ENCODE measurements around the gene RAB30.
A peak's percentile ranks its signal among the peaks of the same experiment; 100 is the strongest.
"Not testable (repeated sequence)": the region's sequence is repeated elsewhere in the genome, so short reads cannot be mapped to it uniquely, and the experiment has no call there.

Gene RAB30

DNA sequence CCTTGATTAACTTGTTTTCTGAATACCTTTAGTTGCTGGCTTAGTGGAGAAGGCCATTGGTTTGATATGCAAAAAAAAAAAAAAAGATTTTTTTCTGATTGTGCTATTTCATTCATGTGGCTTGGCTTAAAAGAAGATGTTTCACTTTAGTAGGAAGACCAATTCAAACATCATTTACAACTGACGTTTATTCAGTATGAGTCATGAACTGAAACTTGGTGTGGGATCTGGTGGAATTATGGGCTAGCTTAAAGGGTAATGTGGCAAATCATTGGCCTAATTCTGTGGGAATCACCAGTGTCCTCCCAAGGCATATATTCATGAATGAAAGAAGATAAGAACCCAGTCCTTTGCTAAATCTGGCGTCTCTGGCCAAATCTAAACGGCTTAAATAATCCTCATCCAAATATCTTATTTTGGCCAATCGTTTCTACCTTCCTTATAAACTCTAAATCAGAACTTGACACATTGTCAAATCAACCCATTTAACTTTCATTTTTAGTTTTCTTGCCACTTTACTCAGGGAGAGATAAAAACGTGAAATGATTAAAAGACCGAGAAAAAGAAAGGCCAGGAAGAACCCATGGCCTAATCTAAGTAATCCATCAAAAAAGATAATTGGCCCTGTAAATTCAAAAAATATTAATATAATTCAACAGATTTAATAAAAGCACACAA lies 93.1 kb downstream of the RAB30 start:
- DNase-seq = no peak

DNA sequence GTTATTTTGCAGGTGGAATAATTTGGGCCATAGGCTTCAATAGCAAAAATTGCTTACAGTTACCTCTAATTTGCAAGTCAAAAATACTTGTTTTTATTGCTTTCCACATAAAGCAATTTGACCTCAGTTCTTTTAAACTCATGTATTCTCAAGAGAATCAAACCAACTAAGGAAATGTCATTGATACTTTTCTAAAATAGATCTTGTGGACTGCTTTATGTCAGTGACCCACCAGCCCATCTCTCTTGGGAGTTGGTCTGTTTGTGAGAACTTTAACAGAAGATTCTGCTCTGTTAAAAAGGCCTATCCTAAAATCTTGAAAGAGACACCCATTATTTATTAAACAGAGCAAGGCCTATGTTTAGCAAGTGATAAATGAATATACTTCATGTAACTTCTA lies 94.9 kb downstream of the RAB30 start:
- no peak for DNase-seq

DNA sequence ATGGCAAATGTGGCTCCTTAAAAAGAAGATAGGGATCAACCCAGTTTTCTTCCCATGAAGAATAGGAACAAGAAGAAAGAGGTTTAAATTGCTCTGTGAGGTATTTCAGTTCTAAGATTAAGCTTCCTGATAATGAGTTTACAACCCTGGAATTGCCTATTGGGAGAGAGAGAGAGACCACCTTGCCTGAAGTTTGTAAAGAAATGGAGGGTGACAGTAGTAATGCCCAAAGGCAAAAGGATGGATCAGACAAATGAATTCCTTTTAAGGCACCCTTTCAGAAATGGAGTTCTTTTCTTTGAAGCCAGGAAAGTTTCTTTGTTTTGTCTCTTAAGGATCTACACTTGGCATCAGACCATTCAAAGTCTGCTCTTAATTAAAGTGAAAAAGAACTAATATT lies 95.8 kb downstream of the RAB30 start:
- no peak for DNase-seq

DNA sequence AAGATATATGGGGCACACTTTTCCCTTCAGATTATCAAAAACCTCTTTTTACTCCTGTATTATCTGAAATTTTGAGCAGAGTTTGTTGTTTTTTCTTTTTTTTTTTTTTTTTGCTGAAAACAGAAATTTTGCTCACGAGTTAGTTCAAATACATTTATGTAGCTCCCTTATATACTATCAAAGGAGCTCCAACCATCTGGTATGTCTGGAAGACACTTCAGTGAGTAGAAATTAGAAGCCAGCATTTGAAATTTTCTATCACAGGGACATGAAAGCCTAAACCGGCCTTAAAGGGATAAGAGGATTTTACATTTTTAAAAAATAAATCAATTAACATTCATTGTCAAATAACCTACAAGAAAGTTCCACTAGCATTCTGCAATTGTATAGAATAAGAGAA lies 96.8 kb downstream of the RAB30 start:
- DNase-seq = no peak

DNA sequence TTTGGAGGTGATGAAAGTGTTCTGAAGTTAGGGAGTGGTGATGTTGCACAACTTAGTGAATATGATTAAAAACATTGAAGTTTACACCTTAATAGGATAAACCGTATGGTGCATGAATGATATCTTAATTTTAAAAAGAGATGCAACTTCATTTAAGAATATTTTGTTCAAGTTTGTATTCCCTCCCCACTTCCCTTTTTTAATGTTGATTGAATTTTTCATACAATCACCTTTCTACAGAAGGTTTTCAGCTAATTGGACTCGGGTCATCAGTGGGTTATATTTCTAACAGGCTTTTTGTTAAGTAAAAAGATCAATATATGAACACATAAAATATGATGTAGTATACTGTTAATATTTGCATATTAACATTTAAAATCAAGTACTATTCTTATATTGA lies 97.6 kb downstream of the RAB30 start:
- DNase-seq = no peak

DNA sequence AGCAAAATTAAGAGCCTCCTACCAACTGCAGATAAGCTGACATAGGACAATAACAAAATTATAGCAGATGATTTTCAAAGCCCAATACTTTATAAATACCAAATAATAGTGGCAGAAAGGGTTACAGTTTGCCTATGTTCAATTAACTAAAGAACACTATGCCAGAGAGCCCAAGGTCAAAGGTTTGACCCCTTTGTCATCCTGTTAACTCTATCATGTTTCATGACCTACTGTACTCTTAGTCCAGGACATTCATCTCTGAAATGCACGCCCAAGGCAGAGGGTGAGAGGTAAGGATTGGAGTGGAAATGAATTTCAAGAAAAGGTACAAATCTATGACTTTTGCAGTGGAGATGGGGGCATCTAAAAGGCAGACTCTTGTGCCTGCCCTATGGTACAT lies 99.6 kb downstream of the RAB30 start:
- no peak for DNase-seq

DNA sequence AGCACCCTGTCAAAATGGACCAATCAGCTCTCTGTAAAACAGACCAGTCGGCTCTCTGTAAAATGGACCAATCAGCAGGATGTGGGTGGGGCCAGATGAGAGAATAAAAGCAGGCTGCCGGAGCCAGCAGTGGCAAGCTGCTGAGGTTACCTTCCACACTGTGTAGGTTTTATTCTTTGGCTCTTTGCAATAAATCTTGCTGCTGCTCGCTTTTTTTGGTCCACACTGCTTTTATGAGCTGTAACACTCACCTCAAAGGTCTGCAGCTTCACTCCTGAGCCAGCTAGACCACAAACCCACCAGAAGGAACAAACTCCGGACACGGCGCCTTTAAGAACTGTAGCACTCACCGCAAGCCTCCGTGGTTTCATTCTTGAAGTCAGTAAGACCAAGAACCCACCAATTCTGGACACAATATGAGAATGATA lies 100.2 kb downstream of the RAB30 start:
- DNase-seq = not testable (repeated sequence)

DNA sequence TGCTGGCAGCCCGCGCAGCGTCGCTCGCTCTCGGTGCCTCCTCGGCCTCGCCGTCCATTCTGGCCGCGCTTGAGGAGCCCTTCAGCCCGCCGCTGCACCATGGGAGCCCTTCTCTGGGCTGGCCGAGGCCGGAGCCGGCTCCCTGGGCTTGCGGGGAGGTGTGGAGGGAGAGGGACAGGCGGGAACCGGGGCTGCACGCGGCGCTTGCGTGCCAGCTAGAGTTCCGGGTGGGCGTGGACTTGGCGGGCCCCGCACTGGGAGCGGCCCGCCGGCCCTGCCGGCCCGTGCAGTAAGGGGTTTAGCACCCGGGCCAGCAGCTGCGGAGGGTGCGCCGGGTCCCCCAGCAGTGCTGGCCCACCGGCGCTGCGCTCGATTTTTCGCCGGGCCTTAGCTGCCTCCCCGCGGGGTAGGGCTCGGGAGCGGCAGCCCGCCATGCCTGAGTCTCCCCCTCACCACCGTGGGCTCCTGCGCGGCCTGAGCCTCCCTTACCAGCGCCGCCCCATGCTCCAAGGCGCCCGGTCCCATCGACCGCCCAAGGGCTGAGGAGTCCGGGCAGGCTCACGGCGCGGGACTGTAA lies 101.1 kb downstream of the RAB30 start:
- not testable (repeated sequence) for DNase-seq

DNA sequence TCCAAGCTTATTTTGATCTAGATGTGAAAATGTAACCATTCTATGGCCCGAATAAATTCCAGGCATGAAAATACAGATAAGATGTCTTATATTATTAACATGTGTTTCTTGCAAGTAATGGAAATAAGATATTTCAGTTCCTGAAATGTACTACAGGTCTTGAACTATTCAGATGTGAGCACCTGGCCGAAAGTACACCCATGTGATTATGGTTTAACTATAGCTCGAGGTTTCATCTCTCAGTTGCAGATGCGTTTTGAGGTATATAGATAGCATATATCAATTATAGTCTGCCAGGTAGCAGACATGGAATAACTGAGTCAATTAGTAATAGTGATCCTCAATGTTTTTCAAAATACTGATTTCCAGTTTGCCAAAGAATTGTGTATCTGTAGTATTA lies 101.9 kb downstream of the RAB30 start:
- DNase-seq = no peak

DNA sequence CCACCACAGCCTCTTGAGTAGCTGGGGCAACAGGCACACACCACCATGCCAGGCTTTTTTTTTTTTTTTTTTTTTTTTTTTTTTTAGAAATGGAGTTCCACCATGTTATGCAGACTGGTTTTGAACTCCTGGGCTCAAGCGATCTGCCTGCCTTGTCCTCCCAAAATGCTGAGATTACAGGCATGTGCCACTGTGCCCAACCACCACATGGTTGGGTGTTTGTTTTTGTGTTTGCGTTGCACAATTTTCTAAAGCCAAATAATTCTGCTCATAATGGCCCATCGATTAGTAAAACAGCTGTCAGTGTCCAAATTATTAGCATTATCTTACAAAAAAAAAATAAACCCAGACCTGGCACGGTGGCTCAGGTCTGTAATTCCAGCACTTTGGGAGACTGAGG lies 104.3 kb downstream of the RAB30 start:
- DNase-seq = no peak

DNA sequence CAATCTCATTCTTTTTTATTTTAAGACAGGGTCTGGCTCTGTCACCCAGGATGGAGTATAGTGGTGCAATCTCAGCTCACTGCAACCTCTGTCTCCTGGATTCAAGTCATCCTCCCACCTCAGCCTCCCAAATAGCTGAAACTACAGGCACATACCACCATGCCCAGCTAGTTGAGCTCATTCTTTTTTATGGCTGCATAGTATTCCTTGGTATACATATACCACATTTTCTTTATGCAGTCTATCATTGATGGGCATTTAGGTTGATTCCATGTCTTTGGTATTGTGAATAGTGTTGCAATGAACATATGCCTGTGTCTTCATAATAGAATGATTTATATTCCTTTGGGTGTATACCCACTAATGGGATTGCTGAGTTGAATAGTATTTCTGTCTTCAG lies 109.7 kb downstream of the RAB30 start:
- DNase-seq = not testable (repeated sequence)

DNA sequence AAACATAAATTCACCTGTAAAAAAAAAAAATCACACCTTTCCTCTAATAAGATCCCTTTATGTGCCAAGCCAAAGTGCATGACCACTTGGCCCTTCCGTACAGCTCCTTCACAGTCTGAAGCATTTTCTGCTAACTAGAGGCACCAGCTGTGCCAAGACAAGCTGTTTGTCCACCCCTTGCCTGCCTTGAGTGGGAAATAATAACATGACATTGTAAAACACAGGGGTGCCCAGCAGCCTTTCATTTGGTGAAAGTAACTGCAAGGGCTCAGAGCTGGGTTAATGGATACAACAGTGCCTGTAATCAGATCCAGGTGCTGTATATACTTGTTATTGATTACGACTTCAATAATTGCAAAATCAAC lies 110.9 kb downstream of the RAB30 start:
- DNase-seq = no peak

DNA sequence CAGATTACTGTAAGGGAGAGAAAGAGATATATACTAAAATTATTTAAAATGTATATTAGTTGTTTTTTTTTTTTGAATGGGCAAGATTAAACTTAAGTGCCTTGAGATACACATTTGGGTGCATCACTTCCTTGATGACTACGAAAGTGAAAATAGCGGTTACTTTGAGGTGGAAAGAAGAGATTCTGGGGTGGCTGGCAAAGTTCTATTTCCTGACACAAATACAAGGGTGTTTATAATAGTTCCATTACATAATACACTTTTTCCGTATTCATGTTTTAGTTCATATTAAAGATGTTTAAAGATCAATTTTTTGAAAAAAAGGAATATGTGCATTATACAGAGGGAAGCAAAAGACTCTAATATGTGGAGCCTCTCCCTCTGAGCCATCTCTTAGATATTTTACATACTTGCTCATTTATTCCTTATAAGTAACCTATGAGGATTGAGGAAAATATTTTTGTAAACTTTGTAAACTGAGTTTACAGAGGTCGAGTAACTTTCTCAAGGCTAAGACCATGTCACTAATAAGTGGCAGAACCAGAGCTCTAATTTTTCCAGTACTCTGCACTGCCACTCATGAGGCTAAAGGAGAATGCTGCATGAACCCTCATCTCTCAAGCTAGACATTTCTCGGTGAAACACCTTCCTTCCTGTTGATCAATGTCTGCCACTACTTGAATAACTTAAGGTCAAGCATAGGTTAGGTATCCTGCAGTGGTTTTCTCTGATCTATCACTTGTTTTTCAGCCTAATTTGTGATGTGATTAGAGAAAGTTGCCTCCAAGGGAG lies 111.5 kb downstream of the RAB30 start:
- no peak for DNase-seq

DNA sequence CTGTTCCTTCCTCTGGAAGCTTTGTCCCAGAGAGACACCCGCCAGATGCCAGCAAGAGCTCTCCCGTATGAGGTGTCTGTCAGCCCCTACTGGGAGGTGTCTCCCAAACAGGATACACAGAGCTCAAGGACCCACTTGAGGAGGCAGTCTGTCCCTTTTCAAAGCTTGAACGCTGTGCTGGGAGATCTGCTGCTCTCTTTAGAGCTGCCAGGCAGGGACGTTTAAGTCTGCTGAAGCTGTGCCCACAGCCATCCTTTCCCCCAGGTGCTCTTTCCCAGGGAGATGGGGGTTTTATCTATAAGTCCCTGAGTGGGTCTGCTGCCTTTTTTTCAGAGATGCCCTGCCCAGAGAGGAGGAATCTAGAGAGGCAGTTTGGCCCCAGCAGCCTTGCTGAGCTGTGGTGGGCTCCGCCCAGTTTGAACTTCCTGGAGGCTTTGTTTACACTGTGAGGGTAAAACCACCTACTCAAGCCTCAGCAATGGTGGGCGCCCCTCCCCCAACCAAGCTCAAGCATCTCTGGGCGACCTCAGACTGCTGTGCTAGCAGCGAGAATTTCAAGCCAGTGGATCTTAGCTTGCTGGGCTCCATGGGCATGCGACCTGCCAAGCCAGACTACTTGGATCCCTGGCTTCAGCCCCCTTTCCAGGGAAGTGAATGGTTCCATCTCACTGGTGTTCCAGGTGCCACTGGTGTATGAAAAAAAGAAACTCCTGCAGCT lies 115.8 kb downstream of the RAB30 start:
- DNase-seq = peak; percentile 70

DNA sequence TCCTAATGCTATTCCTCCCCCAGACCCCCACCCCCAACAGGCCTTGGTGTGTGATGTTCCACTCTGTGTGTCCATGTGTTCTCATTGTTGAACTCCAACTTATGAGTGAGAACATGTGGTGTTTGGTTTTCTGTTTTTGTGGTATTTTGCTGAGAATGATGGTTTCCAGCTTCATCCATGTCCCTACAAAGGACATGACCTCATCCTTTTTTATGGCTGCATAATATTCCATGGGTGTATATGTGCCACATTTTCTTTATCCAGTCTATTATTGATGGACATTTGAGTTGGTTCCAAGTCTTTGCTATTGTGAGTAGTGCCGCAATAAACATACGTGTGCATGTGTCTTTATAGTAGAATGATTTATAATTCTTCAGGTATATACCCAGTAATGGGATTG lies 121.2 kb downstream of the RAB30 start:
- not testable (repeated sequence) for DNase-seq

DNA sequence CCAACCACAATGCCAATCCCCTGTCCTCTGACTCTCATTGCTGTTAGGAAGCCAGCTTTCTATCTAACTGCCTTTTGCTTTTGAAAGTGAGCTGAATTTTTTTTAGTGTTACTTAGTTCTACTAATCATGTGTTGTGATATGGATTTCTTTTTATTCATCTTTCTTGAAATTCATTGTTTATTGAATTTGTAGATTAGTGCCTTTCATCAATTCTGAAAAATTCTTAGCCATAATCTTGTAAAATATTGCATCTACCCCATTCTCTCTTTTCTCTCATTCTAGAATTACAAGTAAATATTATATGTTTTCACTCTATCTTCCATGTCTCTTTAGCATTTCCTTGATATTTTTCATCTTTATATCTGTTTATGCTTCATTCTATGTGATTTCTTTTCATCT lies 122.3 kb downstream of the RAB30 start:
- no peak for DNase-seq

DNA sequence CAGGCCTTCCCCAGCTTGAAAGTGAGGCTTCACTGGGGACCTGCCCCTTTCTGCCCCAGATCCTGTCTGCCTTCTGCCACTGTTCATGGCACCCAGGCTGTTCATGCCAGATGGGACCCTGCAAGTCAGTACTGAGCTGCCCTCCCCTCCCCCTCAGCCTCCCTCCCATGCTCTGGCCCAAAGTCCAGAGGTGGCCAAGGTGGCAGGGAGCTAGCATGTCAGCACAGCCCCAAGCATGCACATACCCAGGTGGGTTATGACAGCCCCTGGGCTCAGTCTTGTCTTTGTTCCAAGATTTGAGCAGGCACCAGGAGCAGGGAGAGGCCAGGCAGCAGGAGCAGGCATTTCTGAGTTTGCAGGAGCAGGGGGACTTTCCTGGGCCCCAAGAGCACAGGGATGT lies 126.0 kb downstream of the RAB30 start:
- no peak for DNase-seq

DNA sequence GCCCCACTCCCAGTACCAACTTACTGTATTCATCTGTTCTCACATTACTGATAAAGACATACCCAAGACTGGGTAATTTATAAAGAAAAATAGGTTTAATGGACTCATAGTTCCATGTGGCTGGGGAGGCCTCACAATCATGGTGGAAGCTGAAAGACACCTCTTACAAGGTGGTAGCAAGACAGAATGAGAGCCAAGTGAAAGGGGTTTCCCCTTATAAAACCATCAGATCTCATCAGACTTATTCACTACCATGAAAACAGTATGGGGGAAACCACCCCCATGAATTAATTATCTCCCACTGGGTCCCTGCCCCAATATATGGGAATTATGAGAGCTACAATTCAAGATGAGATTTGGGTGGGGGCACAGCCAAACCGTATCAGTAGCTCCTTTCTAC lies 126.7 kb downstream of the RAB30 start:
- DNase-seq = not testable (repeated sequence)

DNA sequence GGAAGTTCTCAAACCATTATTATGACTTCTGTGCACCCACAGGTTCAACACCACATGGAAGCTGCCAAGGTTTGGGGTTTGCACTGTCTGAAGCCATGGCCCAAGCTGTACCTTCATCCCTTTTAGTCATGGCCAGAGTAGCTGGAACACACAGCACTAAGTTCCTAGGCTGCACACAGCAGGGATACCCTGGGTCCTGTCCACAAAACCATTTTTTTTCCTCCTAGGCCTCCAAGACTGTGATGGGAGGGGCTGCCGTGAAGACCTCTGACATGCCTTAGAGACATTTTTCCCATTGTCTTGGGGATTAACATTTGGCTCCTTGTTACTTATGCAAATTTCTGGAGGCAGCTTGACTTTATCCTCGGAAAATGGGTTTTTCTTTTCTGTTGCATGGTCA lies 127.5 kb downstream of the RAB30 start:
- DNase-seq = no peak

DNA sequence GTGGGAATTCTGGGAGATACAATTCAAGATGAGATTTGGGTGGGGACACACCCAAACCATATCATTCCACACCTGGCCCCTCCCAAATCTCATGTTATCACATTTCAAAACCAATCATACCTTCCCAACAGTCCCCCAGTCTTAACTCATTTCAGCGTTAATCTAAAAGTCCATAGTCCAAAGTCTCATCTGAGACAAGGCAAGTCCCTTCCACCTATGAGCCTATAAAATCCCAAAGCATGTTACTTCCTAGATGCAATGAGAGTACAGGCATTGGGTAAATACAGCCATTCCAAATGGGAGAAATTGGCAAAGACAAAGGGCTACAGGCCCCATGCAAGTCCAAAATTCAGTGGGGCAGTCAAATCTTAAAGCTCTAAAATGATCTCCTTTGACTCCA lies 128.3 kb downstream of the RAB30 start:
- DNase-seq = not testable (repeated sequence)

DNA sequence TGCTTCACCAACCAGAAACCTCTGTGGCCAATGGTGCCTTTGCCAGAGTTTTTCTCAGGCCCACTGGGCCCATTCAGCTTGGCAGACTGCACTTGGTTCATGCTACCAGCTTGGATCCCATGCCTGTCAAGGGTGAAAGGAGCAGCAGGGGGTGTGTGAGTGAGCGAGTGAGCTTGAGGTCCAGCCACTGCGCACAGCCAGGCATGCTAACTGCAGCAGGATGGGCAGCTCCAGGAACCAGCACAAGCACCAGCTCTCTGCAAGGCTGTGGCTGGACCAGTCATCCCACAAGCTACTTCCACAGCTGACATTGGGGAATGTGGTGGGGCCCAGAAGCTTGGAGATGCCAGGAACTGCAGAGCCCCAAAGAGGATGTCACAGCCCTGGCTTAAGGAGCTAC lies 129.3 kb downstream of the RAB30 start:
- DNase-seq = no peak

DNA sequence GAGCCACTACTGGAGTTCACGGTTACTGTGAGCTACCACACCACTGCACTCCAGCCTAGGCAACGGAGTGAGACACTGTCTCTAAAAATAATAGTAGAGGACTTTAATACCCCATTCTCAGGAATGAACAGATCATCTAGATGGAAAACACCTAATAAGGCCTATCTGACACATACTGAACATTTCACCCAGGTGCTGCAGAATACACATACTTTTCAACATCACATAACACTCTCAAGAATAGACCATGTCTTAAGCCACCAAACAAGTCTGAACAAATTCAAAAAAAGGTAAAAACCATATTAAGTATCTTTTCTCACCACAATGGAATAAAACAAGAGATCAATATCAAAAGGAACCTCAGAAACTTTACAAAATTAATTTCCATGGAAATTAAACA lies 132.2 kb downstream of the RAB30 start:
- no peak for DNase-seq

DNA sequence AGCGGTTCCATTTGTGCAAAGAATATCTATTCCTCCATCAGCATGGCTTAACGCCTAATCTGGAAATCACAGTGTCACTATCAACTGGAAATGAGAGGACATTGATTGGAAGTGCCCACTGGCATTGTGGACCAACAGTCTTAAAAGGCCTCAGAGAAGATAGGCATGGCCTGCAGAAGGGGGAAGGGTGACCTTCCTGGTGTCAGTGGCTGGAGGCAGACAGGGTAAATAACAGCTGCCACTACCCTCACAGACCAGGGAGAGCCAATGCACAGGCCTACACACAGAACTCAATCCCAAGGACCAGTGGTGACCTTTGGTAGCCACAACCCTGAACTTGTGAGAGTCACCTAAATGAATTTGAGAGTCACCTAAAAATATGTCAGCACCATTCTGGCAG lies 134.1 kb downstream of the RAB30 start:
- no peak for DNase-seq

DNA sequence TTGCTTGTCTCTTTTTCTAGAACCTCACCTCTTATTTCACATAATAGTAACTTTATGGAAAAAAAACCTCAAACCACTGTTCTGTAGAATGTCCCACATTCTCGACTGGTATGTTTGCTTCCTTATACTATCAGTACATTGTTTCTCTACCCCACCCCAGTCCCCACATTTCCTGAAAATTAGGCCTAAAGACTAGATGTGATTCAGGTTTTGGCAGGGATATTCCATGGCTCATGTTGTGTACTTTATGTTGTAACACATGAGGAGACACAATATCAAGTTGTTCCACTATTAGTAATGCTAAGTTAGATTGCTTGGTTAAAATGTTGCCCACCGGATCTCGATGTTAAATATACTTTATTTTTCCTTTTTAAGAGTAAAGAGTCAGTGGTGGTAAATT lies 135.4 kb downstream of the RAB30 start:
- no peak for DNase-seq
